Stimulated activated CD8-positive, alpha-beta memory T cell treated with anti-CD3 and anti-CD28 coated beads, Interleukin-7, amount 100 ng/mL, for 4 hours (primary cell): ENCODE data around the gene SFMBT2.

ENCODE experiments used
- DNase-seq, 2 donors: peaks; one replicate each; pipeline ENCODE4 v3.0.0-alpha.2; 2020; ENCODE audit warnings: low read depth in 2 of 2

The SFMBT2 gene

GRCh38 chr10:7298495-7298894 lies 112.3 kb downstream of the SFMBT2 start:
- no peak for DNase-seq

- DNase-seq: no peak
These were observed 113.7 kb downstream of the SFMBT2 start for GRCh38 chr10:7297094-7297493.

GRCh38 chr10:7296648-7297047 lies 114.2 kb downstream of the SFMBT2 start:
- no peak for DNase-seq

GRCh38 chr10:7296076-7296475 lies 114.8 kb downstream of the SFMBT2 start:
- no peak for DNase-seq

GRCh38 chr10:7293378-7293920 lies 117.4 kb downstream of the SFMBT2 start:
- no peak for DNase-seq

- DNase-seq: no peak
These were observed 119.2 kb downstream of the SFMBT2 start for GRCh38 chr10:7291487-7292270.

GRCh38 chr10:7288060-7288690 lies 122.7 kb downstream of the SFMBT2 start:
- DNase-seq: peak in 1 of 2 donors; percentile 34

GRCh38 chr10:7287377-7287776 lies 123.5 kb downstream of the SFMBT2 start:
- no peak for DNase-seq

- no peak for DNase-seq
These were observed 125.1 kb downstream of the SFMBT2 start for GRCh38 chr10:7285522-7286322.

- no peak for DNase-seq
These were observed 127.6 kb downstream of the SFMBT2 start for GRCh38 chr10:7283246-7283645.

- no peak for DNase-seq
These were observed 128.4 kb downstream of the SFMBT2 start for GRCh38 chr10:7282457-7282856.

GRCh38 chr10:7281429-7281828 lies 129.4 kb downstream of the SFMBT2 start:
- DNase-seq: no peak

- DNase-seq: no peak
These were observed 131.5 kb downstream of the SFMBT2 start for GRCh38 chr10:7279303-7279702.

- no peak for DNase-seq
These were observed 133.0 kb downstream of the SFMBT2 start for GRCh38 chr10:7277867-7278266.

- DNase-seq: no peak
These were observed 133.4 kb downstream of the SFMBT2 start for GRCh38 chr10:7277432-7277831.

GRCh38 chr10:7275761-7276440 lies 134.9 kb downstream of the SFMBT2 start:
- no peak for DNase-seq

GRCh38 chr10:7274293-7274692 lies 136.5 kb downstream of the SFMBT2 start:
- no peak for DNase-seq

GRCh38 chr10:7272008-7272407 lies 138.8 kb downstream of the SFMBT2 start:
- no peak for DNase-seq

- DNase-seq: no peak
These were observed 140.8 kb downstream of the SFMBT2 start for GRCh38 chr10:7269988-7270387.

GRCh38 chr10:7267142-7267541 lies 143.7 kb downstream of the SFMBT2 start:
- no peak for DNase-seq

GRCh38 chr10:7265396-7266123 lies 145.3 kb downstream of the SFMBT2 start:
- no peak for DNase-seq
